Hematopoietic multipotent progenitor cell treated with erythropoietin and hydrocortisone succinate and interleukin-3 and kit ligand, for 17 days (in vitro differentiated cells): Measurements from ENCODE around the gene MRPL37.

Source experiments
- DNase-seq: peaks from one replicate; pipeline ENCODE4 v3.0.0-alpha.2; 2015; ENCODE audit warnings: low spot score

The MRPL37 gene

DNA sequence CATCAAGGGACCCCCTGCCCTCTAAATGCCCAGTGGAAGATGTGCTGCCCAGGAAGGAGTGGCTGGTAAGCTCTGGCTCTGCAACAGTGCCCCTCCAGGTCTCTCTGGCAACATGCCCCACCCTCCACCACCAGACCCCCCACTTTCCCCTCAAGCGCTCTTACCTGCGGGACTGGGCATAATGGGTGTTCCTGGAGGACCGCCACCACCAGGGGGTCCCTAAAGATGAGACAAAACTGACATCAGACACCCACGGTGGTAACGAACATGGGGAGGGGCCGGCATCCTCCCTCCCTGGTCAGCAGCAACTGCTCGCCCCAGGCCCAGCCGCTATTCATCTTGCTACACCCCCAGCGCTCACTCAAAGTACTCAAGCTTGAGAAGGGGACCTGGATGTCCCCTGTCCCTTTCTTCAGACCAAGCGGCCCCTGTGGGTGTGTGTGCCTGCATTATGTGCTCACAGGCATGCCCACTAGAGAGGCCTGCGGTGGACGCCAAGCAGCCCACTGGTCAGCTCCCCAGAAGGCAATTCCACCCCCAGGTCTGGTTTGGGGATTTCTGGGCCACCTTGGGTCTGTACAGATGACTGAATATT, 40.9 kb downstream of the MRPL37 start:
- DNase-seq: no peak

GRCh38 chr1:54241364-54241763, 41.4 kb downstream of the MRPL37 start:
- no peak for DNase-seq

GRCh38 chr1:54243022-54243421, 43.1 kb downstream of the MRPL37 start:
- no peak for DNase-seq

DNA sequence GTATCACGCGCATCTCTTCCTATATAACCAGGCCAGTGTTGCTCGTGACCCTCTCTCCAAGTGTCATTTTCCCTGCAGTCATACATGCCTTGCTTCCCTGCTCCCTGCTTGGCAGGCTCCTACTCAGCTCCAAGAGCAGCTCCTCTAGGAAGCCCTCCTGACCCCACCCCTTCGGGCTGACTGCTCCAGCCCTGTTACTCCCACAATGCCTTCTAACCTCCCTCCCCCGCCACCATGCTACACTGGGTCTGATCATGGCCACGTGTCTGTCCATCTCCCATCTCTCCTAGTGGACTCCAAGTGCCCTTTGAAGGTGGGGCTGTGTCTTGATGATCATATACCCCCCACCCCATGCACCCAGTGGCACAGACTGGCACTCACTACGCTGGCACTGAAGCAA, 44.7 kb downstream of the MRPL37 start:
- no peak for DNase-seq

GRCh38 chr1:54245501-54245900, 45.5 kb downstream of the MRPL37 start:
- DNase-seq: no peak

GRCh38 chr1:54246116-54246721, 46.3 kb downstream of the MRPL37 start:
- DNase-seq: no peak

DNA sequence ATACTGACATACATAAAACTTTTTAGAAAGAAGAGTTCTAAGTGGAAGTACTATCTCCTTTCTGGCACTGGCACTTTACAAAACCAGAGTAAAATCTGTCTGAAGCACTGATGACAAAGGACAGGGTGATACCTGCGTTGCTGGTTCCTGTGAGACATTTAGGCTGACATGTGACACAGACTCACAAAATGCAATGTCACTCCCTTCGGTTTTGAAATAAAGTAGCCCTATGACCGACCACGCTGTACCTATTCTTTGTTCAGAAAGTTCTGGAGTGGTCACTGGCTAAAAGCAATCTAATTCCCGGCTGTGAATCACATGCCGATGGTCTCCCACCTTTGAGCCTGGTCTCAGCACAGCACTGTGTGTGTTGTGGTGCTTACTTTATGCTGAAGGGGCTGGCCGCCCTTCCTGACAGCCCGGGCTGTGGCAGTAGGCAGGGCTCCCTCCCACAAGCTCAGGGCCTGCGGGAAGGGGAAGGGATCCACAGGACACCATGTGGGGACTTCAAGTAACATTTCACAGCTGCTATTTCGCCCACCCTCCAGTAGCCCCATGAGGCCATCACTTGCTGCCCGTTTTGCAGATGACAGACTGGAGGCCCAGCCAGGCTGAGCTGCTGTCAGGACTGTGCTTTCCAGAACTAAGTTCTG, 48.0 kb downstream of the MRPL37 start:
- no peak for DNase-seq

GRCh38 chr1:54248966-54249365, 49.0 kb downstream of the MRPL37 start:
- no peak for DNase-seq

GRCh38 chr1:54249819-54250435, 50.0 kb downstream of the MRPL37 start:
- no peak for DNase-seq

DNA sequence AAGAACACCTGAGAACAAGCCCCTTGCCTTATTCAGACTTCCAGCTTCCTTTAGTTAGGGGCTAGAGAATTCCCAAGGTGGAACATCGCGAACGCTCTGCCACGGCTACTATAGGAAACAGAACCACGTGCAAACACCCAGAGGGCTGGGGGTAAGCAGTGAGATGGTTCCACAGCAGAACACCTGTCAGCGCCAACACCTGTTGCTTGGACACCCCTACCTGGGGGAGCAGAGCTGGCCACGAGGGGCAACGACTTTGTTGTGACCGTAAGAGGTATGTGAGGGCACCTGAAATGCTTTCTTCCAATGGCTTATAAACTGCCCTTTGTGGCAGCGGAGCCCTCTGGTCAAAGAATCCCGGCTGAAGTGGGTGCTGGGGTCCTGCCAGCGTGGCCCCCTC, 50.7 kb downstream of the MRPL37 start:
- no peak for DNase-seq

DNA sequence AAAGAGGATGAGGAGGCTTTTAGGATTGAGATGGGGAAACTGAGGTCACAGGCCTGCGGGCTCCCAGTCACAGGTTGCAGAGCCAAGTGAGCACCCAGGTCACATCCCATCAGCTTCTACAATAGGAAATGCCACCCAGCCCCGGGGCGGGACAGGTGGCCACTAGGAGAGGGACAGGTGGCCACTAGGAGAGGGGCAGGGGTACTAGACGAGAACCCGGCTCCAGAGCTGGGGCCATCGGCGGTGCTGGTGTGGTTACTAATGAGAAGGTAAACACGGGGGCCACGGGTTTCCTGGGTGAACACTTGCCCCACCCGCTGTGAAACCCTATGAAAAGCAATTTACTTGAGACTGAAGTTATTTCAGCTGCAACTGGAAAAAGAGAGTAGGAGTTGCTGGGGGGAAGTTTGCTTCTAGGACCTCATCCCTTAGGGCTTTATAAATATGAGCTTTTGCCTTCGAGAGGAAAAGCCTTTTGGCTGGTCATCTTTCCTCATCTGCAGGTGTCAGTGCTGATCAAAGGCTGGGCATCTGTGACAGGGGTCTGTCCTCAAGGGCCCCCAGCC, 52.5 kb downstream of the MRPL37 start:
- no peak for DNase-seq

DNA sequence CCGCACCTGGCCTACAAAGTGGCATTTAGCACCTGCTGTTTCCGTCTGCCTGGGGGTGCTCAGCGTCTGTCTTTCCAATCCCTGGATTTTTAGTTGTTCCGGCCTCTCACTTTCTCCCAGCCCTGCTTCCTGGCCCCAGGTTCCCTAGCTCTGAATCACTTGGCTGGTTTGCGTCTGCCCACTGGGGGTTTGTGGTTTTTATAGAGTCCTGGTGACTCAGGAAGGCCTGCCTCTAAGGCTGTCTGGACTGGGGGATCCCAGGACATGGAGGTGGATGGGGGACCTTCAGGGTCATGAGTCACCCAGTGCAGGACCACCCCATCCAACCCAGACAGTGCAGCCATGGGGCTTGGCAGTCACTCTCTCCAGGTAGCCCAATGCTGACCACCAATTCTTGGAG, 53.5 kb downstream of the MRPL37 start:
- DNase-seq: no peak

DNA sequence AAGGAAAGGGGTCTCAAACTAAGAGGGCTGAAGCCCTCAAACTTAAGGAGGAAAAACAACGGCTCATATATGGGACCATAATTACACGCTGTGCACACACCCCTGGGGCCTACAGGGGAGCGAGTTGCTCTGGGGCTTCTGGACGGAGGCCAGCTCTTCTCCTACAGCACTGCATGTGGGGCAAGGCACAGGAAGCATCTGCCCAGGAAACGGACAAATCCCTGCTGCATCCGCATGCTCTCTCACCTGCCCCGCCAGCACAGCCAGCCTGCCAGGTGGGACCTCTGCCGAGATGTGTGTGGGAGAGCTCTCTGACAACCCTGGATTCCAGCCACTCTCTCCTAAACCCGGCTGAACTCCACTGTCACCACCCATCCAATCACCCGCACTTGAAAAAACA, 54.1 kb downstream of the MRPL37 start:
- no peak for DNase-seq

DNA sequence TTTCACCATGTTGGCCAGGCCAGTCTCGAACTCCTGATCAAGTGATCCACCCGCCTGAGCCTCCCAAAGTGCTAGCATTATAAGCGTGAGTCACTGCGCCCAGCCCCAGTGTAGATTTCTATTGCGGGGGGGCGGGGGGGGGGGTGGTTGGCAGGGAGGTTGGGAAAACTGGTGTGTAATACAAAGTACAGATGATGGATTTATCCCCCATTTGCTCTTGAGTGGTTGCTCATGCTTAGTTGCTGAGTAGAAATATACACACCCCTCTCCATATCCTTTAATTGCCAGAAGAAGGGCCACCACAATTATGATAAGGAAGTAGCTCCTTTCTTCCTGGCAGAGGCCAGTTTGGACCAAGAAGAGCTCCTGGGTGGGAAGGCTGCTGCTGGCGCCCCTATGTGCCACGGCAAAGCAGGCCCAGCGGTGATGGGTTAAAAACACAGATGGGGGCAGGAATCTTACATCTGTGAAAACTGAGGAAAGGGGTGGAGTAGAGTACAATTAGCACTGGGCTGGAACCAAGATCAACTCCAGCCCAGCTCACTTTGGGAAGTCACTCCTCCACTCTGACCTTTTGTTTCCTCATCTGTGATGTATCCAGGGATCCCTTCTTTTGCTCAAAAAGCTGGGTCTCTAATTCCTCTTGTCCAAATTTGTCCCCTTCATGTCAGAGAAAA, 55.2 kb downstream of the MRPL37 start:
- DNase-seq: no peak

DNA sequence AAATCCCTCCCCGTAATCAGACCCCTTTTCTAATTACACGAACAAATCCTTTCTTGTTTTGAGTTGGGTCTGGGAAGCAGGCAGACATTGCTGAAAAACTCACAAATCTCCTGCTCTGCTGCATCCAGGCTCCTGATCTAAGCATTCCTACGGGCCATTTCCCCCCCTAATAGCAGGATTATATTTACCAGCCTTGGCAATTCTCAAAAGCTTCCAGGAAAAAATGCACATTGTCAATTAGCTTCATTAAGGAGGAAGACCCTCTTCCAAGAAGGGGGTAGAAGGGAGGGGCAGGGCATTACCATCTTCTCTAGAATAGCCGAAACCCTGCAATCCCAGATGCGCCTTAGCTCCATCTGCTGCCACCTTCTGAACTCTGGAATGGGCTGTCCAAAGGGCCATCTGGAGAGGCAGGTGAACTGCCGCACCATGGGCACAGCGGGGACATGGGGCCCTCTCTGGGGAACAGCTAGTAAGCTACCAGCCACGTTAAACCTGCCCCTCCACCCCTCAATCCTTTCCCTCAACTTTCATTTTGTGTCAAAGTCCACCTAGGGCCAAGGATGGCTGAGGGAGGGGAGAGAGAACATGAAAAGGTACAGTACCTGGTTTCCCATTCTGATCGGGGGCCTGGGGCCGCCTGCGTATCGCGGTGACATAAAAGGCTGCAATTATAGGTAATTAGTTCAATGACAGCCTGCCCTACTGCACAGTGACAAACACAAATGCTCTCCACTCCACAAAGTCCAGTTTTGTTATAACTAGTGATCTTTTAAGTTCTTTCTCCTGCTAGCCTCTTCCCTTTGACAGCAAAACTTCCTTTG, 56.8 kb downstream of the MRPL37 start:
- DNase-seq: no peak

DNA sequence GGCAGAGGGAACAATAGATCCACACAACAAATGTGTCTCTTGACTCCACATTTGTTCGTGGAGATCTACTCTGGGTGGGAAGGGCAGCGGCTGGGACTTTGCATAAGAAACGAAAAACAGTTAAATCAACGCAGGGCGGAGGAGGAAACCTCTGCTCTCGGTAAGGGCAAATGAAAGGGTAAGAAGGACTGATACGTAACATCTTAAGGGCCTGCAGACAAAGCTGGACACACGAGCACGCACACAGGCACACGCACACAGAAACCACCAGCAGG, 57.3 kb downstream of the MRPL37 start:
- DNase-seq: no peak

- no peak for DNase-seq
Observed at GRCh38 chr1:54257876-54258275, 57.9 kb downstream of the MRPL37 start.

GRCh38 chr1:54259546-54260140, 59.7 kb downstream of the MRPL37 start:
- DNase-seq: no peak

GRCh38 chr1:54260810-54261209, 60.8 kb downstream of the MRPL37 start:
- DNase-seq: no peak

- no peak for DNase-seq
Observed at GRCh38 chr1:54262244-54262643, 62.3 kb downstream of the MRPL37 start.

DNA sequence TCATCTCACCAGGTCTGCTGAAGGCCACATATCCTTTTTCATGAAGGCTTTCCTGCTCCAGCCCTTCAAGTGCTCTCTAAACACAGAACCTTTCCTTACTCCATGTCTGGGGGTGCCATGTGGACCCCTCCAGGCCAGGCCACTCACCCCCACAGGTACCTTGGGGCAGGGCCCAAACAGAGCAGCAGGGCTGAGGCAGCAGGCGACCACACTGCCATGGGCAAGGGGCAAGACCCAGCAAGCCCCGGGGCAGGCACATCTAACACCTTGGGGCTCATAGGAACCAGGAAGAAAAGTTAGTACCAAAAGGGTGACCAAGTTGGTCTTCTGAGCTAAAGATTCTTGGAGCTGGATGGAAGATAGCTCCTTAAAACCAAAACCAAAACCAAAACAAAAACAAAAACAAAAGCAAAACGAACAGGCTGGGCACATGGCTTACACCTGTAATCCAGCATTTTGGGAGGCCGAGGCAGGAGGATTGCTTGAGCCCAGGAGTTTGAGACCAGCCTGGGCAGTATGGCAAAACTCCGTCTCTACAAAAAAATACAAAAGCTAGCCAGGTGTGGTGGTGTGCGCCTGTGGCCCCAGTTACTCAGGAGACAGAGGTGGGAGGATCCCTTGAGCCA, 63.7 kb downstream of the MRPL37 start:
- DNase-seq: no peak
